ENCODE measurements around the gene DPP7. TPM values are rescaled to one million over a fixed set of nuclear protein-coding genes. Genes with fewer than 3 reads are reported as not detected.
A peak's percentile ranks its signal among the peaks of the same experiment; 100 is the strongest.

The DPP7 gene
- total and polyA plus RNA-seq, 2 of the 8 experiments (the other 6 are each of a cell fraction or from before 2014, with no cell fraction given): 21.2 to 26.8 TPM

DNA sequence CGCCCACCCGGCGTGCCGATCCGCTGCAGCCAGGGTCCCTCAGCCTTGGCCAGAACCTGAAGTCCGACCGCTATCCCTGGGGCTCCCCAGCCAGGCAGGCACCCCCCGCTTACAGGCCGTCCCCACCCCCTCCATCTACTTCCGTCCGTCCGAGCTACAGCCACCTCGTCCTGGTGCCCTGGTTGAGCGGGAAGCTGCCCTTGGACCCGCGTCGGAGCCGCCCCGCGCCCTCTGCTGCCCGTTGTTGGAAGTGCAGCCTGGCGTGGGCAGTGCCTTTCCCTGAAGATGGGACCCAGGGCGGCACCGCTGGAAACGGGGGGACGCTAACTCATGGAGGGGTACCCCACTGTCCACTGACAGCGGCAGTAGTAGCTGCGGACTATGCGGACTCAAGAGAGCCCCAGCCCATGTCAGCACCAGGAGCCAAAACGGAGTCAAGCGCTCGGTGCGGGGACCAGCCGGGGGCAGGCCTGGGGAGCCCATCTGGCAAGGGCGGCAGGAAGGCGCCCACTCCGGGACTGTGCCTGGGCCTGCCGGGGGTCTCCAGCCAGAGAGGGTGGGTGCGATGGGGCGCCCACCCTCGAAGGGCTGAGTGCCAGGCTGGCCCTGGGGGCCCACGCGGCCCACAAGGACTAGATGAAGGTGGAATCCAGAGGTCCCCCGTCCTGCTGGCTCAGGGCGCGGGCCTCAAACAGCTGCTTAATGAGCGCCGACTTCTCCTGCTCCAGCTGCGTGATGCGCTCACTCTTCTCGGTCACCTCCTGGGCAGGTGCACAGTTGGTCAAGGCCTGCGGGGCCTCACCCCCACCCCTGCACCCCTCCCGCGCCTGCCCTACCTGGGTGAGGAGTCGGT is 50.3 kb downstream of the DPP7 start (continued):
- TF ChIP-seq CHD1 (IDR thresholded peaks at IDR 0.05; ENCODE audit: low read depth, low read length): no peak
- no peak for TF ChIP-seq RNF2 (IDR thresholded peaks at IDR 0.05; ENCODE audit: borderline replicate concordance, low read depth, low read length, missing control alignments, poor library complexity, severe bottlenecking)
- no peak for TF ChIP-seq POLR2A (IDR thresholded peaks at IDR 0.05; ENCODE audit: control extremely low read depth in 1 of 2, low read depth in 2 of 2, low read length in 2 of 2)
- no peak for TF ChIP-seq SRF (IDR thresholded peaks at IDR 0.05; ENCODE audit: low read depth, low read length)
- TF ChIP-seq EZH2 (IDR thresholded peaks at IDR 0.05; ENCODE audit: low read depth, low read length, severe bottlenecking): no peak
- TF ChIP-seq, protein P1, sequence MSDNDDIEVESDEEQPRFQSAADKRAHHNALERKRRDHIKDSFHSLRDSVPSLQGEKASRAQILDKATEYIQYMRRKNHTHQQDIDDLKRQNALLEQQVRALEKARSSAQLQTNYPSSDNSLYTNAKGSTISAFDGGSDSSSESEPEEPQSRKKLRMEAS (IDR thresholded peaks at IDR 0.05): peak; percentile 65; the same call in 1 of the 2 replicates
- TF ChIP-seq, protein P2, sequence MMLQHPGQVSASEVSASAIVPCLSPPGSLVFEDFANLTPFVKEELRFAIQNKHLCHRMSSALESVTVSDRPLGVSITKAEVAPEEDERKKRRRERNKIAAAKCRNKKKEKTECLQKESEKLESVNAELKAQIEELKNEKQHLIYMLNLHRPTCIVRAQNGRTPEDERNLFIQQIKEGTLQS (IDR thresholded peaks at IDR 0.05; ENCODE audit: insufficient read depth, low read depth, low read length): no peak
- TF ChIP-seq SP2 (IDR thresholded peaks at IDR 0.05; ENCODE audit: low read length): no peak
- peak; percentile 27; the same call in 1 of the 2 replicates for TF ChIP-seq YY1 (IDR thresholded peaks at IDR 0.05; ENCODE audit: low read depth, low read length)
- no peak for TF ChIP-seq CBX5 (IDR thresholded peaks at IDR 0.05; ENCODE audit: low read depth, low read length)
- TF ChIP-seq, protein P3, sequence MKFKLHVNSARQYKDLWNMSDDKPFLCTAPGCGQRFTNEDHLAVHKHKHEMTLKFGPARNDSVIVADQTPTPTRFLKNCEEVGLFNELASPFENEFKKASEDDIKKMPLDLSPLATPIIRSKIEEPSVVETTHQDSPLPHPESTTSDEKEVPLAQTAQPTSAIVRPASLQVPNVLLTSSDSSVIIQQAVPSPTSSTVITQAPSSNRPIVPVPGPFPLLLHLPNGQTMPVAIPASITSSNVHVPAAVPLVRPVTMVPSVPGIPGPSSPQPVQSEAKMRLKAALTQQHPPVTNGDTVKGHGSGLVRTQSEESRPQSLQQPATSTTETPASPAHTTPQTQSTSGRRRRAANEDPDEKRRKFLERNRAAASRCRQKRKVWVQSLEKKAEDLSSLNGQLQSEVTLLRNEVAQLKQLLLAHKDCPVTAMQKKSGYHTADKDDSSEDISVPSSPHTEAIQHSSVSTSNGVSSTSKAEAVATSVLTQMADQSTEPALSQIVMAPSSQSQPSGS (IDR thresholded peaks at IDR 0.05; ENCODE audit: low read length): no peak
- TF ChIP-seq SUZ12 (IDR thresholded peaks at IDR 0.05; ENCODE audit: low read length): no peak
- TF ChIP-seq, protein P4, sequence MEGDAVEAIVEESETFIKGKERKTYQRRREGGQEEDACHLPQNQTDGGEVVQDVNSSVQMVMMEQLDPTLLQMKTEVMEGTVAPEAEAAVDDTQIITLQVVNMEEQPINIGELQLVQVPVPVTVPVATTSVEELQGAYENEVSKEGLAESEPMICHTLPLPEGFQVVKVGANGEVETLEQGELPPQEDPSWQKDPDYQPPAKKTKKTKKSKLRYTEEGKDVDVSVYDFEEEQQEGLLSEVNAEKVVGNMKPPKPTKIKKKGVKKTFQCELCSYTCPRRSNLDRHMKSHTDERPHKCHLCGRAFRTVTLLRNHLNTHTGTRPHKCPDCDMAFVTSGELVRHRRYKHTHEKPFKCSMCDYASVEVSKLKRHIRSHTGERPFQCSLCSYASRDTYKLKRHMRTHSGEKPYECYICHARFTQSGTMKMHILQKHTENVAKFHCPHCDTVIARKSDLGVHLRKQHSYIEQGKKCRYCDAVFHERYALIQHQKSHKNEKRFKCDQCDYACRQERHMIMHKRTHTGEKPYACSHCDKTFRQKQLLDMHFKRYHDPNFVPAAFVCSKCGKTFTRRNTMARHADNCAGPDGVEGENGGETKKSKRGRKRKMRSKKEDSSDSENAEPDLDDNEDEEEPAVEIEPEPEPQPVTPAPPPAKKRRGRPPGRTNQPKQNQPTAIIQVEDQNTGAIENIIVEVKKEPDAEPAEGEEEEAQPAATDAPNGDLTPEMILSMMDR (IDR thresholded peaks at IDR 0.05; ENCODE audit: control extremely low read depth in 1 of 3, insufficient read depth in 1 of 3, low read depth in 1 of 3, low read length in 3 of 3): peak in 2 of 3 experiments; percentile 88 to 95; a peak in 3 of 4 replicates
- no peak for TF ChIP-seq TCF12 (IDR thresholded peaks at IDR 0.05; ENCODE audit: low read depth, low read length)
- no peak for TF ChIP-seq RXRA (IDR thresholded peaks at IDR 0.05; ENCODE audit: insufficient read depth, low read depth, low read length)
- no peak for TF ChIP-seq EGR1 (IDR thresholded peaks at IDR 0.05; ENCODE audit: borderline replicate concordance, low read depth, low read length)
